Activated CD4-positive, alpha-beta T cell treated with anti-CD3 and anti-CD28 coated beads, Interleukin-2, Interleukin-4, amounts not matched to agents 100 ng/mL and 50 ng/mL, durations not matched to agents 16 hours and 8 hours (primary cell): ENCODE measurements around the gene GSDMA.

Experiments
- DNase-seq: peaks from one replicate; pipeline ENCODE4 v3.0.0-alpha.2; 2020; ENCODE audit warnings: low spot score

GSDMA gene

DNA sequence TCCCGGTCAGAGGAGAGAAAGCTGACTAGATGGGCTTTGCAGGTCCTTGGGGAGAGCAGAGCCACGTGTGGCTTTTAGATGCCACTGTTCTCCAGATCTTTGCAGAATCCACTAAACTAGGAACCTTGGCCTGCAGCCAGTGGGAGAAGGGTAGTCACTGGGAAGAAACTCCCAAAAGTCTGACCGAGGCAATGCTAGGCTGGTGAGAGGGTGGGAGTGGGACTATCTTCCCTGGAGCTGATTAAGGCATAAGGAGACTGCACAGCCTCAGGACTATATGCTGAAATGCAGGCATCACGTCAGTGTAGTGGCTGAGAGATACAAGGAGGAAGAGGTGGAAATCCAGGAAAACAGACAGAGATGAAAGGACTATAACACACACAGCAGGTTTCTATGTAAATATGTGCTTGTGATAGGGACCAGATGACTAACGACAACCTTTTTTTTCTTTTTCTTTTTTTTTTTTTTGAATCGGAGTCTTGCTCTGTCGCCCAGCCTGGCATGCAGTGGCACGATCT is 2.2 kb upstream of the GSDMA start:
- no peak for DNase-seq

DNA sequence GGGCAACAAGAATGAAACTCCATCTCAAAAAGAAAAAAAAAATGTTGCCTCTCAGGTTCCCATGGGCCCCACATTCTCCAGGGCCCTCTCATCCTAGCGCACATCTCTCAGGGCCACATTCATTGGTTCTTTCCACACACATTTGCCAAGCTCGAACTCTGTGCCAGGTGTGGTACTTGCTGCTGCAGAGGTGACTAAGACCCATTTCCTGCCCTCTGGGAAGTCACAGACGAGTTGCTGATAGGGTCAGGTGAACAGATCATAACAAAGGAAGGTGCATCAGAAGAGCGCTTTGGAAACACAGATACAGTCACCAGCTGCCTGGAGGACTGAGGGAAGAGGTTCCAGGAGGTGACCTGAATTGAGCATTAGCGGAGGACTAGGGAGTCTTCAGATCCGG is 1.0 kb downstream of the GSDMA start:
- DNase-seq: no peak

DNA sequence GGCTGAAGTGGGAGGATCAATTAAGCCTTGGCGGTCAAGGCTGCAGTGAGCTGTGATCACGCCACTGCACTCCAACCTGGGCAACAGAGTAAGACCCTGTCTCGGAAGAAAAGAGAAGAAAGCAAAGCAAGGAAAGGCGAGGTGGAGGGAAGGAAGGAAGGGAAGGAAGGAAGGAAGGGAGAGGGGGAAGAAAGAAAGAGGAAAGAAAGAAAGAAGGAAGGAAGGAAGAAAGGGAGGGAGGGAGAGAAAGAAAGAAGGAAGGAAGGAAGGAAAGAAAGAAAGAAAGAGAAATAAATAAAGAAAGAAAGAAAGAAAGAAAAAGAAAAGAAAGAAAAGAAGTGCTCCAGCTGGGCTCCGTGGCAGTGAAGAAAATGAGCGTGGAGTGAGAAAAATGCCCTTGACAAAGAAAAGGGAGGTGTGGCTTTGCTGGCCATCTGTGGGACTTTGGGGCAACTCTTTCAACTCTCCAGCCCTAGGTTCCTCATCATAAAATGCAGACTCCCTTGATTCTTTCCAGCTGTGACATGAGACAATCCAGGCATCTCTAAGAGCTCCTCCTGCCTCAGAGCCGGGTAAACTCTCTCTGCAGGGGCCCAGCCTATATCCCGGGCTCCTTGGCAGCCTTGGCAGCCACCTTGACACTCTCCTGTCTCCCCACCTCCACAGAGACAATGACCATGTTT is 2.4 kb downstream of the GSDMA start:
- DNase-seq: no peak

DNA sequence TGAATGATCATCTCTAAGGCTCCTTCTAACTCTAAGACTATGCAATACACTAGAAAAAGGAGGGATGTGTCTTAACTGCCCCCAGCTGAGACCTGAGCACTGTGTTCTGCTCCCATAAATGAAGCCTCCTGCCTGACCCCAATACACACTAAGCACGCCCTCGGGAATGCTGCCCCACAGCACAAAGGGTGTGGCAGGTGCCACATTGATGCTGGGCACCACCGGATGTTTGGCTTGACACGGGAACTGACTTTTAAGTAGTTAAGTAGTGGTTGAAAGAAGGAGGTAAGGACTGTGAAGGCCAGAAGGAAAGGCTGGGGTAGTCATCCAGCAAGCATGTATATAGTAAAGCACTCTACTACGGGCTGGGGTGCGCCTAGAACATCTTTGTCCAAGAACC is 4.0 kb downstream of the GSDMA start:
- DNase-seq: no peak

DNA sequence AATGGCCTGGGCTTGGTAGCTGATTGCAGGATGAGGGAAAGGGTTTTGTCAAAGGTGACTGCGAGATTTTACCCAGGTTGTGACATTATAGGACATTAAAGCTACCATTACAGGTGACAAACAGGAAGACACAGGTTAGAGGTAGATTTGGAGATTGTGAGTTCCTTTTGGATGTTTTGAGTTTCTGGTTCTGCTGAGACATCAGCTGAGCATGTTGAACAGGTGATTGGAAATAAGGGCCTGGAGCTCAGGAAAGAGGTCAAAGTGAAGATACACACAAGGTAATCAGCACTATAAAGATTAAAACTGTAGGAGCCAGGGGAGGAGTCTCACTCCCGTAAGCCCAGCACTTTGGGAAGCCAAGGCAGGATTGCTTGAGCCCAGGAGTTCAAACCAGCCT is 6.0 kb downstream of the GSDMA start:
- no peak for DNase-seq

DNA sequence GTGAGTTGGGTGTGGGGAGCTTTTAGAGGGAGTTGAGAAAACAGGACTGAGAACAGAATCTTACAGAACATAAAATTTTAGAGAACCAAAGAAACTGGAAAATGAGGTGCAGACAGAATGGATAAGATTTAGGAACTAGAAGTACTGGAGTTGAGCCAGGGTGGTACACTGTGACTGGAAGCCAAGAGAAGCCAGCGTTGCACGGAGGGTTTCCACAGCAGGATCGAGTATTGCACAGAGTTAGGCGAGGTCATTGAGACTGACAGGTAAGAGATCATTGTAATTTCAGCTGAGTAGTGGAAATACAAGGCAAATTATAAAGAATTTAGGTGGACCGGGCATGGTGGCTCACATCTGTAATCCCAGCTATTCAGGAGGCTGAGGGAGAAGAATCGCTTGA is 6.6 kb downstream of the GSDMA start:
- DNase-seq: no peak

DNA sequence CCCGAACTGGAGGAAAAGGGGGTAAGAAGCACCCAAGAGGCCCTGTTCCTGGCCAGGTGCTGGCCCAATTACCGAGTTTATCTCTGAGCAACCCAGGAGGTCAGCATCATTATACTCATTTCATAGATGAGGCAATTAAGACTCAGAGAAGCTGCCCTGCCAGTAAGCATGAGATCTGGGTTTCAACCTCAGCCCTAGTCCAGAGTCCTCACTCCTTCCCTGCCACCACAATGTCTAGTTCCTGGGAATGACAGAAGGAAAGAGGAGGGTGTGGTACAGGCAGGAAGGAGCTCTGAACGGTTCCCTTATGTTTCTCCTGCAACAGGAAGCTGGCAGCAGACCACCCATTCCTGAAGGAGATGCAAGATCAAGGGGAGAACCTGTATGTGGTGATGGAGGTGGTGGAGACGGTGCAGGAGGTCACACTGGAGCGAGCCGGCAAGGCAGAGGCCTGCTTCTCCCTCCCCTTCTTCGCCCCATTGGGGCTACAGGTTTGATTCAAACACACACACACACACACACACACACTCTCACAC is 7.4 kb downstream of the GSDMA start:
- DNase-seq: no peak

DNA sequence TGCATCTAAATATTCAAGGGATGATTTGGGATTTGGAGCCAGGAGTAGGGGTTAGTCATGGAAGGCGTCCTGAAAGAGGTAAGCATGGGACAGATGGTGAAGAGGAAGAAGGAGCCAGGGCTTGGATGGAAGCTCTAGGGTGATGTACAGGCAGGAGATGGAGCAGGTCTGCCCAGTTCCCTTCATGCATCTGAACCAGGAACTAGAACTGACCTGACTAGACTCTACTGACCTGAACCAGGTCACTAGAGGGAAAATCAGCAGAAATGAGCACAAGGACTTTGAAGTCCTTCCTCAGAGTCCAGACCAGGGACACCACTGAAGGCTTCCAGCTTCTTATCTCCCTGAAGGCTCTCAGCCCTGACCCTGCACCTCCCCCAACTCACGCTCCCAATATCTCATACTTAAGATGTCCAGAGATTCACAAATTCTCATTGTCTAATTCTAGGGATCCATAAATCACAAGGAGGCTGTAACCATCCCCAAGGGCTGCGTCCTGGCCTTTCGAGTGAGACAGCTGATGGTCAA is 8.3 kb downstream of the GSDMA start:
- DNase-seq: no peak

DNA sequence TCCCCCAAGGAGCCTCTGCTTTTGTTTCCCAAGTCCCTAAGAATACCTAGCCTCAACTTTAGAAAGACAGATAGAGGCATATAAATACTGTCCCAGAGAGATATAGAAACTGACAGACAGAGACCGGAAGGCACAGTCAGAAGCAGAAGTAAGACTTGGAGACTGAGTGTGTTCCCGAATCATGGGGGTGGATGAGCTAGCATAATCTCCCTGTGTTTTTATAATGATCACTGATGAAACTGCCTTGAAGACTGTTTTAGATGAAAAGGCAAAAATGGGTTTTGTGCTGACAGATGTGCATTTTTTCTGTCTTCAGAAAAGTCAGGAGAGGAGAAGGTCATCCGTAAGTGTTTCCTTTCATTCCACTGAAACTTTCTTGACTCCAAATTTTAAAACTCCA is 9.5 kb downstream of the GSDMA start:
- no peak for DNase-seq

DNA sequence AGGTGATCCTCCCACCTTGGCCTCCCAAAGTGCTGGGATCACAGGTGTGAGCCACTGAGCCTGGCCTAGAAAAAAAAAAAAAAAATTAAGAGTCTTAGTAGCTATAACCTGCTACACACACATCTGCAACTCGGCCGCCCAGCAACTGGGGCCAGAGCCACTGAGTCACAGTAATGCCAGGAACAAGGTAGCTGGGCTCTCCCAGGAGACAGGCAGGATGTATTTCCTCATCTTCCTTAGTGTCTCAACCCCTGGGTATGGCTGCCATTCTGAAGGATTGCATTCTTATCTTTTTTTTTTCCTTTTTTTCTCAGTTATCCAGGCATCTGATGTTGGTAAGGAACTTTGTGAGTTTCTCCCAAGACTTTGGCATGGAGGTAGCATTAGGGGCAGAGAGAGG is 10.7 kb downstream of the GSDMA start:
- no peak for DNase-seq

DNA sequence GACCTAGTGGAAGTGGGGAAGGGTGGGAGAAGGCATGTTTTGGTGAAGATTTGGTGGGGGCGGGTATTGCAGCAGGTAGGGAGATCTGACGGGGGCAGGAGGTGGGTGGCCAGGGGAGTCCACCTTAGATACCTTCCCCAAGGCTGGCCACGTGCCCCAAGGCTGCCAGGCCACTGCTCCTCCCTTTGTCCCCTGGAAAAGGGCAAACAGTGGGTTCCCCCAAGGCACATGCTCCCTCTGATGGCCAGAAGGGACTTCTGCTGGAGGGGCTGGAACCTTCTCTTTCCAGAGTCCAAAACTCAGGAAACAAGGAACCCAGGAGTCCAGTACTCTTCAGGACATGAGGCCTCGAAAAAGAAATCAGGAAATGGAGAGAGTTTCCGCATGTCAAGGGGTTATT is 11.6 kb downstream of the GSDMA start:
- no peak for DNase-seq

DNA sequence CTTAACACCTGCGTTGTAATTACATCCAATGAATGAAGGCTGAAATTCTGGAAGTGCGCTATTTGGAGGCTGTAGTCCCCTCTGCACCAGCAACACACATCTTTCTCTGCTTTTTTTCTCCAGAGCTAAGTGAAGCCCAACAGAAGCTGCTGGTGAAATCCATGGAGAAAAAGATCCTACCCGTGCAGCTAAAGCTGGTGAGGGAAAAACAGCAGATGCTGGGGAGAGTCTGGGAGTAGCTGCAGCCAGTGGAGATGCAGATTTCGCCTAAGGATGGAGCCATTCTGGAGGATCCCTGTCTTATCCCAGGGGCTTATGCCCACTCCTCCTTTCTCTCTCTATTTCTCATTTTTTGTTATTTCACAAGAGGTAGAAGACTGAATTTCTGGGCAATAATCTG is 13.0 kb downstream of the GSDMA start:
- no peak for DNase-seq

DNA sequence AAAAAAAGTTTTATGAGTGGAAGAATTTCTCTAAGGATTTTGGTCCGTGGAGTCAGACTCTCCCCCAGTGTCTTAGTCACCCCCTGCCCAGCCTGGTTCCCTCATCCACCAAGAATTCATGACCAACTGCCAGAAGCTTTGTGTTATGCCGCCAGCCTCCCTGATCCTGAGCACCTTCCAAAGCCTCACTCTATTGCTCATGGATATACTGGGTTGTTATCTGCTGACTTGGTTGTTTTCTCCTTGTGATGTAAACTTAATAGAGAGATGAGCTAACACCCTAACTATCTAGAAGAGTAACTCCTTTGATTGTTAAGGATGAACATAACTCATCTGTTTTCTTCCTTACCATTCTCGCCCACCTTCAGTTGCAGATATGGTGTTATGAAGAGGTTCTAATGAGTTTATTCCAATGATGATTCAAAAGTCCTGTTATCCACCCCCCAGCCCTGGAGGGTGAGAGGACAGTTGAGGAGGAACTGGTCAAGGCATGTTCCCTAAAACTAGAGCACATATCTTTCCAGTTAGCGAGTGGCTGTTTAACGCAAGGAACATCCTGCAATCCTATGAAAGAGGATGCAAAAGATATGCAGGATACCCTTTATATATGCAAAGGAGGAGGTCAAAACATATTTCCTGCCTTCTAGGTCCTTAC is 16.3 kb downstream of the GSDMA start:
- DNase-seq: no peak

DNA sequence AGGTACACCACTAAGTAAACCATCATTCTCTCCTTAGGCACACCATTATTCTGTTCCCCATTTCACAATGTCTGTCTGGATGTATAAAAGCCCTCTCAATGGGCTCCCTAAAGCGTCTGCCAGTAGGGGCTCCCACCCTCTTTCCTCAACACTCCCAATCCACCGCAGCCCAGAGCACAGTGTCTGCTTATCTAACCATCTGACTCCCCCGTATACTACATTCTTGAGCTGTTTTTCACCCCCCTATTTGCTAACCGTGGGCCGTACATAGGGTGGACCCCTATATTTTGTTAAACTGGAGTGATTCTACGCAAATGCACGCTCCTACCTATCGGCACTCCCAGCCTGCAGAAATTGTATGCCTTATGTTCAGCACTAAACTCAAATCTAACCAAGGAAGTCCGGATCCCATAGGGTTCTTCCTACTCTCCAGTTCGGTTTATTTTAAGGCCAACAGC is 17.1 kb downstream of the GSDMA start:
- DNase-seq: no peak

DNA sequence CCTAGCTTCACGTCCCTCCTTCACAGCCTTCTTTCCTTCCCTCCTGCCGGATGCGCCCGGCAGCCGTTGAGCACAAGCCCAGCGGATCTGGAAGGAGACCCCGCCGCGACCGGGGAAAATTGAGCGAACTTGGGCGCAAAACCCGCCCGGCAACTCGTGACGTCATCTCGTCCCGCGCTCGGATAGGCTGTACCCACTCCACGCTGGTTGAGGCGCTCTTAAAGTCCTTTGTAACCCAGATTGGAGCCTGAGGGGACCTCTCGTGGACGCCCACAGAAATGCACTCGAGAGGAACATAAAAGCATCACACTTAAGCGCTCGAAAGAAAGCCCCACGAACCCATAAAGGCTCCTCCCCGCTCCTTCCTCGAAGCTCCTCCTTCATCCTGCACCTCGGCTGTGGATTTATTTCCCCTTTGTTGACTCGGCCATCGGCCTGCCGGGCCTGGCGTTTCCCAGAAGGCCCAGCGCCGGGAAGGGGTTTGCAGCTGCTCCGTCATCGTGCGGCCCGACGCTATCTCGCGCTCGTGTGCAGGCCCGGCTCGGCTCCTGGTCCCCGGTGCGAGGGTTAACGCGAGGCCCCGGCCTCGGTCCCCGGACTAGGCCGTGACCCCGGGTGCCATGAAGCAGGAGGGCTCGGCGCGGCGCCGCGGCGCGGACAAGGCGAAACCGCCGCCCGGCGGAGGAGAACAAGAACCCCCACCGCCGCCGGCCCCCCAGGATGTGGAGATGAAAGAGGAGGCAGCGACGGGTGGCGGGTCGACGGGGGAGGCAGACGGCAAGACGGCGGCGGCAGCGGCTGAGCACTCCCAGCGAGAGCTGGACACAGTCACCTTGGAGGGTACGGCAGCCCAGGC is 17.8 kb downstream of the GSDMA start, which contains the start of gene PSMD3:
TSS of gene PSMD3 (plus strand) at position 457 of the 856 bp plus-strand sequence. CDS start at position 621, 164 bp downstream.
- peak; percentile 99 for DNase-seq

DNA sequence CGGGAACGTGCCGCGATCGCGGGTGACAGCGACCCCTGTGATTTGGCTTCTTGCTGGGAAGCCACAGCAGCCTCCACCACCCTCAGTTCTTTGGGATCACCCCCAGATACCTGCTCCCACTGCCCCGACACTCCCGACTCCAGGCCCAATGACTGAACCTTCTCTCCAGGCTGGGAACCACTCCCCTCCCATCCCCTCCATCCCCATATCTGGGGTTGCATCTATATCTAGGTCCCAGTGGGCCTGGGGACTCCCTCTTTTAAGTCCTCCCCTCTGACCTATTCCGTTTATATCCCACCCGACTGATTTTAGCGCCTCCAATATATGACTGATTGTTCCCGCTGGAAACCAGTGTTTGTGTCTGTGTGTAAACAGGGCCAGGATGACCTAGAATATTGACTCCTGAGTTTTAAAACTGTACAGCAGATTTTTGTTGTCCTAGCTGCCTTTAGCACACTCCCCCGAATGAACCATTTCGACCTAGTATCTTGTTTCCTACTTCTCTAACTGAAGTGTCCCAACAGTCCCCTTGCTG is 18.5 kb downstream of the GSDMA start:
- DNase-seq: no peak

DNA sequence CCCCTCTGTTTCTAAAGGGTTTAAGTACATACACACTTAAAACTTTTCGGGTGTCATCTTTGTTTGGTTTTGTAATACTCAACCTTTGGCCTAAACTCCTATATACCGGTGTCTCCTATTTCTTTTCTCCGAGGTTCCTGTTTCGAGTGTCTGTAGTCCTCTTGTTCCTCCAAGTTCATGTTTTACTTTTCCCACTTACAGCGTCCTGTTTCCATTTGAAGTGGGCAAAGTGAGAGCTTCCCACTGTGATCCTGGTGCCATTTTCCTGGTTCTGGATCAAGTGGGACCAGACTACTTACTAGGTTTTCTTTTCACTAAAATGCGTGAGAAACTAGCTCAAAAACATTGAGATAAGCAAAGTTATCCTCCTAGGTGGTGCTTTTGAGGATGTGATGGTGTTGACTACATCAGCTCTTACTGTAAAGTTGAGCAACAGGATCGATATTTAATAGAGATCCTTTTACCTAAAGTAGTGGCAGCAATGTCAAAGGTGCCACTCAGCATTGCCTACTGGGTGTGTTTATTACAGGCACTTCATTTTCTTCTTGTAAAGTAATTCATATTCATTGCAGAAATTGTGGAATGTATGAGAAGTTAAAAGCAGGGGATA is 19.1 kb downstream of the GSDMA start:
- no peak for DNase-seq

DNA sequence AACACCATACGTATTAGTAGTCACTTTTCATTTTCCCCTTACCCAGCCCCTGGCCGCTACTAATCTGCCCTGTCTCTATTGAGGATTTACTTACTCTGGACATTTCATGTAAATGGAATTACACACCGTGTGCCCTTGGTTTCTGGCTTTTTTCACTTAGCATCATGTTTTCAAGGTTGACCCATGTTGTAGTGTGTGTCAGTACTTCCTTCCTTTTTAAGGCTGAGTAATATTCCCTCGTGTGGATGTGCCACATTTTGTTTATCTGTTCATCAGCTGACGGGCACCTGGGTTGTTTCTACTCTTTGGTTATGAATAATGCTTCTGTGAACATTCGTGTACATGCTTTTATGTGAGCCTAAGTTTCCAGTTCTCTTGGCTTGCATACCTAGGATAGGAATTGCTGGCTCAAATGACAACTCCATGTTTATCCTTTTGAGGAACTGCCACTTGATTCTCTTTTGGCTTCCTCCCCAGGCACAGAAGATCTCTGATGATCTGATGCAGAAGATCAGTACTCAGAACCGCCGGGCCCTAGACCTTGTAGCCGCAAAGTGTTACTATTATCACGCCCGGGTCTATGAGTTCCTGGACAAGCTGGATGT is 25.5 kb downstream of the GSDMA start:
- no peak for DNase-seq

DNA sequence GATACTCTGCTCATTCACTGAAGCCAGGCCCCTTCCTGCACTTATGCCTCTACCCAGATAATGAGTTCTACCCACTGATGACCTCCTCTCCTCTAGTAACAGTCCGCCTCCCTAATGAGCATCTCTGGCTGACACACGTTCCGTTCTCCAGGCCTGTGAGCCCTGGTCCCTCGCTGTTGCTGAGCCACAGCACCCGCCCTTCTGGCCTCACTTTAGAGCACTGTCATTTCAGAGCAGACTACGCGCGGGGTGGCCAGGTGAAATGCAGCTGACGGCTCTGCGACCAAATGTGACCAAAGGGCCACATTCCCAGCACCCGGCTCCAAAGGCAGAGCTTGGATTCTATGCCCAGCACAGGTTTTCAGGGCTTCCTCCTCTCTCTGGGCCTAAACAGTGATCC is 31.6 kb downstream of the GSDMA start:
- no peak for DNase-seq

DNA sequence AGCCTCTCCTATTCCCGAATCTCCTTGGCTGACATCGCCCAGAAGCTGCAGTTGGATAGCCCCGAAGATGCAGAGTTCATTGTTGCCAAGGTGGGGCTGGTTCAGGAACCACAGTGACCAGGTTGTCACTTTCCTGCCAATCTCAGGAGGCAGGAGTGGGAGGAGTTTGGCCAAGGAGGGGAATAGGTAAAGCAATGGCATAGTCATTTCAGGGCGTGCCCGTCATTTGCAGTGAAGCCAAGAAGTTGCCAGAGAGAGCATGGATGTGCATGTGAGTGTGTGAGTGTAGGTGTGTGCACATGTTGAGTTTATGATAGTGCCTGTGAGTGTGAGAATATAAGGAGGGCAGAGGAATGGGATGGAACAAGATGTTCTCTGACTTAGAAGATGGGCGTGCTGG is 32.6 kb downstream of the GSDMA start:
- DNase-seq: no peak

DNA sequence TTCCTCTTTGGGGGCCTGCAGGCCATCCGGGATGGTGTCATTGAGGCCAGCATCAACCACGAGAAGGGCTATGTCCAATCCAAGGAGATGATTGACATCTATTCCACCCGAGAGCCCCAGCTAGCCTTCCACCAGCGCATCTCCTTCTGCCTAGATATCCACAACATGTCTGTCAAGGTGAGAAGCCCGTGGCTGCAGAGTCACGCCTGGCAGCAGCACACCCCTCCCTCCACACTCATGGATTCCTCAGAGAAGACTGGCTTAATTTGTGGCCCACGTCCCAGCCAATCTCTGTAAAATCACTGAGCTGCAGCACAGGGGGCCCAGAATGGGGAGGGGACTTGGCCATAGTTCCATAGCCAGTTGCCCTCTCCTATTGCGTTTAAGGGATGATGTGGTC is 33.4 kb downstream of the GSDMA start:
- no peak for DNase-seq
